GM12878 (cell line): ENCODE results near the gene RPS6KA2. TPM values are rescaled to one million over a fixed set of nuclear protein-coding genes. Genes with fewer than 3 reads are reported as not detected.

ENCODE experiments used
- ATAC-seq: fragments of 200-7000 bp; cut with Tn5 transposase; 3 replicates; pipeline ENCODE4 v1.9.1; 2020; ENCODE audit warnings: mild to moderate bottlenecking, moderate library complexity
- BruUV-seq: library from RNA; stranded (reverse); fragments of 400-500 nt; replicated peaks from 2 replicates; lab custom pipeline; 2021; lab: Mats Ljungman, UMichigan
- CTCF ChIA-PET: fragments of 300-600 bp; sonication (Branson Sonifier 250); formaldehyde crosslinking; extraction: SDS; loops from one replicate; lab custom pipeline; 2021; ENCODE audit warnings: inconsistent platforms; lab: Yijun Ruan, JAX
- POLR2A ChIA-PET: fragments of 350-600 bp; formaldehyde crosslinking; extraction: SDS; loops from one replicate; lab custom pipeline; 2021; ENCODE audit warnings: inconsistent platforms; lab: Charles Lee
- RAD21 ChIA-PET: fragments of 300-600 bp; sonication (Branson Sonifier 250); formaldehyde crosslinking; loops from one replicate; lab custom pipeline; 2023; ENCODE audit warnings: antibody characterized with exemption; ENCODE audit not compliant: unreplicated experiment; lab: Charles Lee
- SMC1A ChIA-PET: fragments of 300-600 bp; sonication (Branson Sonifier 250); formaldehyde crosslinking; loops from one replicate; lab custom pipeline; 2023; ENCODE audit not compliant: unreplicated experiment, uncharacterized antibody; lab: Charles Lee
- DNase-seq: peaks from one replicate; pipeline ENCODE4 v3.0.0-alpha.2; 2011; ENCODE audit warnings: low read depth, low spot score
- FAIRE-seq: peaks from 3 replicates; lab custom pipeline; 2011; peaks lifted over from hg19 to GRCh38; lab: Jason Lieb, UNC
- H2AFZ ChIP-seq: 2 replicates; pipeline ENCODE4 v1.6.0; 2011; ENCODE audit warnings: low read depth, low read length, control low read depth; ENCODE audit not compliant: control insufficient read depth
- H3K27ac ChIP-seq: 2 replicates; pipeline ENCODE4 v1.5.1; 2011; ENCODE audit warnings: control low read depth; ENCODE audit not compliant: control insufficient read depth, insufficient read depth
- H3K27me3 ChIP-seq, 2 experiments: replicated peaks in 1 of 2; 2 replicates each; pipeline versions ENCODE4 v1.6.0 to v1.6.1; 2011; ENCODE audit warnings: low read length in 1 of 2; ENCODE audit not compliant: control insufficient read depth in 2 of 2, insufficient read depth in 2 of 2
- H3K36me3 ChIP-seq, 2 experiments: 2 replicates each; pipeline ENCODE4 v1.5.1; 2011; ENCODE audit warnings: low read length in 1 of 2; ENCODE audit not compliant: control insufficient read depth in 2 of 2, insufficient read depth in 2 of 2
- H3K4me1 ChIP-seq: 2 replicates; pipeline ENCODE4 v1.6.1; 2011; ENCODE audit warnings: mild to moderate bottlenecking, low read length, moderate library complexity, mixed read lengths; ENCODE audit not compliant: control insufficient read depth, insufficient read depth
- H3K4me2 ChIP-seq: 2 replicates; pipeline ENCODE4 v1.6.0; 2011; ENCODE audit warnings: control low read depth; ENCODE audit not compliant: control insufficient read depth, insufficient read depth
- H3K4me3 ChIP-seq: fragments of 200-600 bp; sonication (generic); 2 replicates; pipeline ENCODE4 v1.5.1; 2016
- H3K79me2 ChIP-seq: 2 replicates; pipeline ENCODE4 v1.6.0; 2011; ENCODE audit warnings: low read length; ENCODE audit not compliant: control insufficient read depth, insufficient read depth
- H3K9ac ChIP-seq: 2 replicates; pipeline ENCODE4 v1.8.0; 2011; ENCODE audit warnings: low read length, control low read depth, mixed read lengths; ENCODE audit not compliant: control insufficient read depth, insufficient read depth
- H3K9me3 ChIP-seq: replicated peaks from 3 replicates; pipeline ENCODE4 v1.5.1; 2011; ENCODE audit warnings: mild to moderate bottlenecking, low read length; ENCODE audit not compliant: control insufficient read depth, insufficient read depth
- H4K20me1 ChIP-seq: 2 replicates; pipeline ENCODE4 v1.6.0; 2011; ENCODE audit not compliant: control insufficient read depth, insufficient read depth
- BMI1 ChIP-seq: fragments of 450-650 bp; IDR thresholded peaks from 2 replicates; pipeline ENCODE4 v1.6.1; 2016; ENCODE audit warnings: mild to moderate bottlenecking, moderate library complexity, borderline replicate concordance
- EGR1 ChIP-seq, 2 experiments: IDR thresholded peaks; 1 replicate in 1 of 2; 2 replicates in 1 of 2; pipeline ENCODE4 v1.6.1; 2011 to 2012; ENCODE audit warnings: low read depth in 2 of 2, low read length in 2 of 2, borderline replicate concordance in 1 of 2, mild to moderate bottlenecking in 1 of 2, moderate library complexity in 1 of 2
- IKZF1 ChIP-seq: fragments of 450-650 bp; conservative IDR thresholded peaks from 2 replicates; pipeline ENCODE4 v1.6.1; 2017; ENCODE audit warnings: antibody characterized with exemption, mild to moderate bottlenecking
- NRF1 ChIP-seq: conservative IDR thresholded peaks from 2 replicates; pipeline ENCODE4 v1.6.1; 2011; ENCODE audit warnings: mild to moderate bottlenecking, low read depth, low read length, improper control_type of control experiment
- RCOR1 ChIP-seq: conservative IDR thresholded peaks from 2 replicates; pipeline ENCODE4 v1.6.1; 2012; ENCODE audit warnings: low read depth, low read length, improper control_type of control experiment
- RELA ChIP-seq: fragments of 450-650 bp; IDR thresholded peaks from 2 replicates; pipeline ENCODE4 v1.8.0; 2014; ENCODE audit warnings: borderline replicate concordance; ENCODE audit not compliant: partially characterized antibody
- ZNF217 ChIP-seq: fragments of 450-650 bp; IDR thresholded peaks from 2 replicates; pipeline ENCODE4 v1.6.1; 2017; ENCODE audit warnings: antibody characterized with exemption, mild to moderate bottlenecking
- WGBS: methylation state at CpG from one replicate; pipeline ENCODE4 v1.1.6; 2016; ENCODE audit warnings: low lambda C conversion rate; ENCODE audit not compliant: insufficient replicate concordance, insufficient coverage; ENCODE audit errors: missing lambda C conversion rate; 5-methylcytosine and 5-hydroxymethylcytosine counted together
- in situ Hi-C: fragments of 300-500 bp; cut with MboI; formaldehyde crosslinking; loops from 9 replicates; pipeline ENCODE4 v1.14.3; 2018; ENCODE audit warnings: mixed read lengths
- intact Hi-C: fragments of 100-400 bp; cut with micrococcal nuclease; formaldehyde crosslinking; loops from one replicate; pipeline ENCODE4 v1.14.2; 2022; ENCODE audit not compliant: unreplicated experiment
- polyA plus RNA-seq, 11 experiments: library from polyadenylated mRNA; depleted of rRNA in 4 of 11; unstranded in 6 of 11; stranded (reverse) in 5 of 11; fragments of >200 nt; fragmentation: Nextera tagmentation in 4 of 11; fragmentation: Illumina TruSeq in 1 of 11; extraction: Ambion mirVana in 4 of 11; extraction: Trizol in 1 of 11; gene quantifications; 1 replicate in 1 of 11; 2 replicates in 10 of 11; pipeline versions ENCODE4 v1.2.1 to v1.2.3, GENCODE V29; 2011 to 2016; ENCODE audit warnings: inconsistent platforms in 2 of 11, missing spikeins in 2 of 11, low read depth in 1 of 11
- total RNA-seq, 4 experiments: library from RNA; depleted of rRNA in 3 of 4; stranded (reverse); fragments of >200 nt in 3 of 4; fragmentation: Illumina TruSeq in 1 of 4; extraction: Trizol in 1 of 4; gene quantifications; 2 replicates each; pipeline versions ENCODE4 v1.2.1 to v1.2.3, GENCODE V29; 2013 to 2021
- TF ChIP-seq, protein P1 (sequence below): fragments of 450-650 bp; IDR thresholded peaks from 2 replicates; pipeline ENCODE4 v1.6.1; 2017; ENCODE audit warnings: mild to moderate bottlenecking, moderate library complexity

Gene RPS6KA2
- total and polyA plus RNA-seq, 10 of the 15 experiments (the other 5 are each of a cell fraction or from before 2014, with no cell fraction given), result 0.02 to 1.0 (median 0.22) TPM; not detected in 1

- no peaks in the 10 kb centered on the region for H3K27me3 ChIP-seq
- H3K4me3 ChIP-seq, result no peak overlapping the region
- no peak overlapping the region for H3K4me2 ChIP-seq
- in situ Hi-C loops (no loop called here), intact Hi-C loops (no loop called here)
- SMC1A ChIA-PET, result no interaction called here
- no peaks in the 10 kb centered on the region for H4K20me1 ChIP-seq
- H3K27ac ChIP-seq, result no peak overlapping the region
- no peaks in the 10 kb centered on the region for H3K4me1 ChIP-seq
- BruUV-seq, result no TSS peak
- WGBS, result 17% methylated on average over 6 of the region's 6 CpGs
- ATAC-seq (no peak), FAIRE-seq (no peak), DNase-seq (no peak)
- H3K79me2 ChIP-seq, result no peaks in the 10 kb centered on the region
- H3K9ac ChIP-seq, result no peak overlapping the region
- no peak overlapping the region for H2AFZ ChIP-seq
- H3K9me3 ChIP-seq, result no peaks in the 10 kb centered on the region; the same call in 2 of the 3 replicates
- CTCF ChIA-PET, result no interaction called here
- TF ChIP-seq RCOR1 (no peak), IKZF1 (no peak), ZNF217 (no peak), RELA (no peak), NRF1 (no peak), EGR1 (IDR thresholded peaks at IDR 0.05; ENCODE audit: borderline replicate concordance in 1 of 2, low read depth in 2 of 2, low read length in 2 of 2) (no peak)
- RAD21 ChIA-PET, result no interaction called here
- POLR2A ChIA-PET, result no interaction called here
- no peaks in the 10 kb centered on the region for H3K36me3 ChIP-seq
Observed at GRCh38 chr6:166555086-166555485, 72.0 kb downstream of the RPS6KA2 start.

DNA sequence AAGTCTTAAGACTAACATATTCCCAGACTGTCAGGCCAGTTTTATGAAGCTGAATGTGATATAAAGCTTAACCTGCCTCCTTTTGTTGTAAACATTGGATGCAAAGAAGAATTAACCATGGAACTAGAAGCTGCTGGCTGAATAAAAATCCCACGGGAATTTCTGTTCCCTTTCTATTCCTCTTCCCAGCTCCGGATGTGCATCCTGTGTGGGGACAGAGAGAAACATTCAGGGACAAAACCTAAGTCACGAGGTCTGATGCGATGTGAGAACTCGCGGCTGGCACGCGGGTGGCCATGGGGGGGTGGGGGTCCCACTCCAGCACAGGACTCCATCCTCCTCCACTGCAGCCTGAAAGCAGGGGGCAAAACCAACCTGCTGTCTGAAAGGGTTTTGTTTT is 72.7 kb downstream of the RPS6KA2 start:
- CTCF ChIA-PET, result no interaction called here
- 89% methylated on average over 8 of the region's 8 CpGs for WGBS

More for the DNA sequence above, 72.7 kb downstream of the RPS6KA2 start:
- intact Hi-C loops (no loop called here), in situ Hi-C loops (no loop called here)
- no peaks in the 10 kb centered on the region for H3K79me2 ChIP-seq
- no peak for ATAC-seq
- no peaks in the 10 kb centered on the region for H3K27me3 ChIP-seq
- ChIA-PET POLR2A (no interaction called here), RAD21 (interaction anchor here (0.5 kb wide), 1 partner anchor 303 kb away, joined by 4 read pairs; no protein-coding TSS in a partner anchor), SMC1A (no interaction called here)
- no TSS peak for BruUV-seq
- no peaks in the 10 kb centered on the region for H3K4me1 ChIP-seq
- no peak overlapping the region for H3K27ac ChIP-seq
- H4K20me1 ChIP-seq, result no peaks in the 10 kb centered on the region
- no peak for DNase-seq
- no peak for FAIRE-seq
- H3K4me2 ChIP-seq, result no peak overlapping the region
- no peaks in the 10 kb centered on the region for H3K36me3 ChIP-seq
- H3K9ac ChIP-seq, result no peak overlapping the region
- H2AFZ ChIP-seq, result no peak overlapping the region
- no peaks in the 10 kb centered on the region for H3K9me3 ChIP-seq
- TF ChIP-seq, protein P1, sequence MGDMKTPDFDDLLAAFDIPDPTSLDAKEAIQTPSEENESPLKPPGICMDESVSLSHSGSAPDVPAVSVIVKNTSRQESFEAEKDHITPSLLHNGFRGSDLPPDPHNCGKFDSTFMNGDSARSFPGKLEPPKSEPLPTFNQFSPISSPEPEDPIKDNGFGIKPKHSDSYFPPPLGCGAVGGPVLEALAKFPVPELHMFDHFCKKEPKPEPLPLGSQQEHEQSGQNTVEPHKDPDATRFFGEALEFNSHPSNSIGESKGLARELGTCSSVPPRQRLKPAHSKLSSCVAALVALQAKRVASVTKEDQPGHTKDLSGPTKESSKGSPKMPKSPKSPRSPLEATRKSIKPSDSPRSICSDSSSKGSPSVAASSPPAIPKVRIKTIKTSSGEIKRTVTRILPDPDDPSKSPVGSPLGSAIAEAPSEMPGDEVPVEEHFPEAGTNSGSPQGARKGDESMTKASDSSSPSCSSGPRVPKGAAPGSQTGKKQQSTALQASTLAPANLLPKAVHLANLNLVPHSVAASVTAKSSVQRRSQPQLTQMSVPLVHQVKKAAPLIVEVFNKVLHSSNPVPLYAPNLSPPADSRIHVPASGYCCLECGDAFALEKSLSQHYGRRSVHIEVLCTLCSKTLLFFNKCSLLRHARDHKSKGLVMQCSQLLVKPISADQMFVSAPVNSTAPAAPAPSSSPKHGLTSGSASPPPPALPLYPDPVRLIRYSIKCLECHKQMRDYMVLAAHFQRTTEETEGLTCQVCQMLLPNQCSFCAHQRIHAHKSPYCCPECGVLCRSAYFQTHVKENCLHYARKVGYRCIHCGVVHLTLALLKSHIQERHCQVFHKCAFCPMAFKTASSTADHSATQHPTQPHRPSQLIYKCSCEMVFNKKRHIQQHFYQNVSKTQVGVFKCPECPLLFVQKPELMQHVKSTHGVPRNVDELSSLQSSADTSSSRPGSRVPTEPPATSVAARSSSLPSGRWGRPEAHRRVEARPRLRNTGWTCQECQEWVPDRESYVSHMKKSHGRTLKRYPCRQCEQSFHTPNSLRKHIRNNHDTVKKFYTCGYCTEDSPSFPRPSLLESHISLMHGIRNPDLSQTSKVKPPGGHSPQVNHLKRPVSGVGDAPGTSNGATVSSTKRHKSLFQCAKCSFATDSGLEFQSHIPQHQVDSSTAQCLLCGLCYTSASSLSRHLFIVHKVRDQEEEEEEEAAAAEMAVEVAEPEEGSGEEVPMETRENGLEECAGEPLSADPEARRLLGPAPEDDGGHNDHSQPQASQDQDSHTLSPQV, result no peak
- no peak for TF ChIP-seq BMI1
- TF ChIP-seq, all 136 proteins: peak for 0
- H3K4me3 ChIP-seq, result no peak overlapping the region
